Measurements from ENCODE around the gene SLC1A1.

SLC1A1 gene

GRCh38 chr9:4489919-4490704, at the start of gene SLC1A1:
TSS of gene SLC1A1 (plus strand) at chr9:4490468. CDS start at chr9:4490680, 212 bp downstream.
- peak; percentile 68 for DNase-seq (ENCODE audit: low spot score)

GRCh38 chr9:4442806-4443205, 47.5 kb upstream of the SLC1A1 start:
- no peak for DNase-seq (ENCODE audit: low spot score)

GRCh38 chr9:4443439-4443838, 46.8 kb upstream of the SLC1A1 start:
- no peak for DNase-seq (ENCODE audit: low spot score)

DNA sequence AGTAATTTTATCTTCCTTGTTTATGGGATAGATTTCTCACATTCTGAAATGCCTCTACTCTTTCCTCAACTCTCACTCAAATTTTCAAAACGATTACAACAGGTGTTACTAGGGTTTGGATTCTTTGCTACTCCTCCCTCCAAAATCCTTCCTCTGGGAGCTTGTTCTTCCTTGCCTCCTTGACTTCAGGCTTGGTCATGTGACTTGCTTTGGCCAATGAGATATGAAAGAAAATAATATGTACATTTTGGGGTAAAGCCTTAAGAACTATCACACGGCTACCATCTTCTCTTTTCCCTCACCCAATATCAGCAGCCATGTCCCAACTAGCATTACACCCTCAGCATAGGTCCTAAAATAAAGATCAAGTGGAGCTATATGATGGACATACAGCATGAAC, 28.8 kb upstream of the SLC1A1 start:
- no peak for DNase-seq (ENCODE audit: low spot score)

GRCh38 chr9:4463824-4464223, 26.4 kb upstream of the SLC1A1 start:
- DNase-seq (ENCODE audit: low spot score): no peak

GRCh38 chr9:4464911-4465513, 25.3 kb upstream of the SLC1A1 start:
- no peak for DNase-seq (ENCODE audit: low spot score)

- DNase-seq (ENCODE audit: low spot score): no peak
These were observed 24.4 kb upstream of the SLC1A1 start for GRCh38 chr9:4465910-4466309.

- DNase-seq (ENCODE audit: low spot score): no peak
These were observed 15.0 kb upstream of the SLC1A1 start for GRCh38 chr9:4475301-4475700.

- DNase-seq (ENCODE audit: low spot score): no peak
These were observed 4.1 kb upstream of the SLC1A1 start for GRCh38 chr9:4486176-4486575.

GRCh38 chr9:4489562-4489918, 728 bp upstream of the SLC1A1 start:
- peak; percentile 48 for DNase-seq (ENCODE audit: low spot score)

- peak; percentile 19 for DNase-seq (ENCODE audit: low spot score)
These were observed 697 bp downstream of the SLC1A1 start for GRCh38 chr9:4490705-4491625.

DNA sequence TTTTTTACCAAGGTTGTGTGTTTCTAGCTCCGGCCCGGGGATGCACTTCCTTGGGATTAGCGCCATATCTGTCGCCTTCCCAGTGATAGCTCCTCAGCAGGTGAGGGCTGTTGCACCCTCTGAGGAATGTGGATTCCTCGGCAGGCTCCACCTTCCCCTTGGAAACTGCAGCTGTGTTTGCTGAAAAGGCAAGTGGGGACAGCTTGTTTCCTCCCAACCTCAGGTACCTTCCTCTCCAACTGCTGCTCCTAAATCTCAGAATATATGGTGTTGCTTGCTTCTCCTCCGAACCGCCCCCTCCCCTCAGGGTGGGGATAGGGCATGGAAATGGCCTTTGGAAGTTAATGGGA, 1.3 kb downstream of the SLC1A1 start:
- no peak for DNase-seq (ENCODE audit: low spot score)

- no peak for DNase-seq (ENCODE audit: low spot score)
These were observed 4.1 kb downstream of the SLC1A1 start for GRCh38 chr9:4494332-4494731.

- no peak for DNase-seq (ENCODE audit: low spot score)
These were observed 4.5 kb downstream of the SLC1A1 start for GRCh38 chr9:4494806-4495205.

DNA sequence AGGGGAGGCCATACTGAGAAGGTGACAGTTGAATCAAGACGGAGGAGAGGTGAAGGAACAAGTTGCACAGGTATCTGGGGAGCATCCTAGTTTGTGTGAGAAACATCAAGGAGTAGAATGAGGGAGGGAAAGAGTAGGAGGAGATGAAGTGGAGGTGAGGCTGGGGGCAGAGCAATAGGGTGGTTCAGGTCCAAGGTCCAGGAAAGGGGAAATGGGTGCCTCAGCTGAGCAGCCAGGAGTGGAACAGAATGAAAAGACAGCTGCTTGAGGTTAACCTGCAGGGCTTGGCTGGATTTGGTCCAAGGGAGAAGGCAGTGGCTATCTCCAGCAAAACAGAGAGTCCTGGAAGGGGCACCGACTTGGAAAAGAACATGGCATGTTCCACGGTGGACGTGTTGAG, 5.3 kb downstream of the SLC1A1 start:
- DNase-seq (ENCODE audit: low spot score): no peak

GRCh38 chr9:4496497-4496896, 6.2 kb downstream of the SLC1A1 start:
- DNase-seq (ENCODE audit: low spot score): no peak

DNA sequence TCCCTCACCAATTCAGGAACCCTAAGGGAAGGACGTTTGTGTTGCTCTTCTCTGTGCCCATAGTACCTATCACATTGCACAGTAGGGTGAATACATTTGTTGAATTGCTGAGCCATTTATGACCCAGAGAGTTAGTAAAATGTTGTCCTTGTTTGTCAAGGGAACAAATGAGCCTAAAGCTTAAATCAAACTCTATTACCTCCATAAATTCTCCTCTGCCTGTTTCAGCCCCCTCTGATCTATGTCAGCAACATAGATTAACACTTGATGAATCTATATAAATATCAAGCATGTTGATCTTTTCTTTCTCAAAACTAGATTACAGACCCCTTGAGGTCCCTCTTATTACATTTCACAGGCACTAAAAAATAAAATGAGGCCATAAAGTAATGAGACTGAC, 7.1 kb downstream of the SLC1A1 start:
- no peak for DNase-seq (ENCODE audit: low spot score)

DNA sequence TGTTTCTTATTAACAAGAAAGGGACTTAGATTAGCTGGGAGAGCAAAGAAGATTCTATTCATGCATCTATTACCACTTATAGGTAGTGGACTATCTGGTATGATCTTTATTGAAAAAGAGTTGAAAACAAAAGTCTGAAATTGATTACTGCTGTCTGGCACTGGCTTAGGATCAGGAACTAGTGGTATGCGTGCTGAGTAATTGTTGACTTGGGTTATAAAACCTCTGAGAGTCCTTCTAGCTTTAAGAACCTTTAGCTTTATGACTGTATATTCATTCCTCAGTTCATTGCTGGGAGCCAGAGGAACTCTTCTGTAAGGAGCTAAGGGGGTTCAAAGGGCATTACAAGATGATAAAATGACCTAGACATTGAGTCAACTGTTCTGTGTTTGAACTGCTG, 7.6 kb downstream of the SLC1A1 start:
- DNase-seq (ENCODE audit: low spot score): peak; percentile 63

DNA sequence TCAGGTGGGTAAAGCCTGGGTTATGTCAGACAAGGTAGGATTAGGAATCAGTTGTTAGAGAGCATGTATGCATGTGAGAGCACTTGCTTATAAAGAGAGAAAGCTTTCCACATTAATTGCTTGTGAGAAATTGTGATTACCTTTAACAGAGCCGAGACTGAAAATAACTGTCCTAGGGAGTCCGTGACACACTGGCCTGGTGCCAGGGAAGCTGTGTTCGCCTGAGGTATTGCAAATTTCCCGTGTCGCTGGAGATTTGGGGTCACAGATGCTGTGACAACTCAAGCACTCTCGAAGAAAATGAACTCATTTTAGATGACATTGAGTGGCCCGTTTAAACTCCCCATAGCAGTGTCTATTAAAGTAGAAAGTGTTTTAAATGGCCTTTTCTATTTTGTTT, 9.6 kb downstream of the SLC1A1 start:
- DNase-seq (ENCODE audit: low spot score): no peak

DNA sequence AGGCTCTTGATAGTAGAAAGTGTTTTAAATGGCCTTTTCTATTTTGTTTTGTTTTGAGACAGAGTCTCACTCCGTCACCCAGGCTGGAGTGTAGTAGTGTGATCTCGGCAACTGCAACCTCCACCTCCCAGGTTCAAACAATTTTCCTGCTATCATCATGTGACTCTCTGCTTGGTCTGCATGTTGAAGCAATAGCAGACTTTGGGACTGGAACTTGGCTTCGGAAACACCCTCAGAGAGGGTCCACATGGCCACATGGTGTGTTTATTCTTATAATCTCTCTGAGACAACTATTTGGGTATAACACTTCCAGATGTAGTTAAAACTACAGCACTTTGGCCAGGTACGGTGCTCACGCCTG, 10.9 kb downstream of the SLC1A1 start:
- no peak for DNase-seq (ENCODE audit: low spot score)

GRCh38 chr9:4502444-4502843, 12.2 kb downstream of the SLC1A1 start:
- DNase-seq (ENCODE audit: low spot score): no peak

DNA sequence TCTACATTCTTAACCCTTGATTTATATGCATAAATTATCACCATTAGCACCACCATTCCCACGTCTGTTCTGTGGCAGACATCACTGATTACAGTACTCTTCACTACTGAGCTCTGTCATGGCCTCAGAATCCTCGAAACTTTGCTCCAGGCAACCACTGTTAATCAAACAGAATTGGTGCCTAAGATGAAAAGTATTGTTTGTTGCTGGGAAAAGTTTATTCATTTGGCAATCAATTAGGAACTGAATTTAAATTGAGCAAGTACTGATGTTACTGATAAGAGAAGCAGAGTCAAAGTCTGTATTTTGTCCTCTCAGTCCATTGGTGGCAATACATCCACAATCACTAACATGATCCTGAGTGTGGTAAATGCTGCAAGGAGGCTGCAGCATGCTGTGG, 12.8 kb downstream of the SLC1A1 start:
- no peak for DNase-seq (ENCODE audit: low spot score)

GRCh38 chr9:4504250-4504649, 14.0 kb downstream of the SLC1A1 start:
- DNase-seq (ENCODE audit: low spot score): no peak

All from AG08395 (cell line).